Activated naive CD8-positive, alpha-beta T cell treated with anti-CD3 and anti-CD28 coated beads, Interleukin-2, amount 10 ng/mL, durations not matched to agents 7 days and 5 days (primary cell): Measurements from ENCODE around the gene IL3. TPM values are rescaled to one million over a fixed set of nuclear protein-coding genes. Genes with fewer than 3 reads are reported as not detected.

Experiments used
- ATAC-seq: fragments of 150-1000 bp; cut with Tn5 transposase; one replicate; pipeline ENCODE4 v1.10.0; 2021; ENCODE audit warnings: low read depth, moderate library complexity
- POLR2A ChIA-PET: fragments of 350-600 bp; sonication (Branson Sonifier 250); formaldehyde crosslinking; loops from one replicate; lab custom pipeline; 2021; ENCODE audit warnings: antibody characterized with exemption; lab: Charles Lee
- DNase-seq: peaks from one replicate; pipeline ENCODE4 v3.0.0; 2021
- H3K27ac Mint-ChIP-seq: one replicate; pipeline ENCODE4 v1.8.0; 2022; ENCODE audit warnings: mild to moderate bottlenecking, mixed read lengths
- H3K27me3 Mint-ChIP-seq: one replicate; pipeline ENCODE4 v1.8.0; 2022; ENCODE audit warnings: mild to moderate bottlenecking, moderate library complexity, mixed read lengths
- H3K36me3 Mint-ChIP-seq: one replicate; pipeline ENCODE4 v1.8.0; 2021; ENCODE audit warnings: mild to moderate bottlenecking, mixed read lengths
- H3K4me1 Mint-ChIP-seq: one replicate; pipeline ENCODE4 v1.8.0; 2021; ENCODE audit warnings: mixed read lengths
- H3K4me3 Mint-ChIP-seq: one replicate; pipeline ENCODE4 v1.8.0; 2022; ENCODE audit warnings: mild to moderate bottlenecking, moderate library complexity, mixed read lengths
- H3K9me3 Mint-ChIP-seq: one replicate; pipeline ENCODE4 v1.8.0; 2021; ENCODE audit warnings: mixed read lengths
- total RNA-seq, 2 experiments: library from RNA; stranded (reverse); gene quantifications; one replicate each; pipeline ENCODE4 v1.2.3, GENCODE V29; 2021

IL3 gene
- total RNA-seq, 2 experiments from 2014 or later, result not detected

DNA sequence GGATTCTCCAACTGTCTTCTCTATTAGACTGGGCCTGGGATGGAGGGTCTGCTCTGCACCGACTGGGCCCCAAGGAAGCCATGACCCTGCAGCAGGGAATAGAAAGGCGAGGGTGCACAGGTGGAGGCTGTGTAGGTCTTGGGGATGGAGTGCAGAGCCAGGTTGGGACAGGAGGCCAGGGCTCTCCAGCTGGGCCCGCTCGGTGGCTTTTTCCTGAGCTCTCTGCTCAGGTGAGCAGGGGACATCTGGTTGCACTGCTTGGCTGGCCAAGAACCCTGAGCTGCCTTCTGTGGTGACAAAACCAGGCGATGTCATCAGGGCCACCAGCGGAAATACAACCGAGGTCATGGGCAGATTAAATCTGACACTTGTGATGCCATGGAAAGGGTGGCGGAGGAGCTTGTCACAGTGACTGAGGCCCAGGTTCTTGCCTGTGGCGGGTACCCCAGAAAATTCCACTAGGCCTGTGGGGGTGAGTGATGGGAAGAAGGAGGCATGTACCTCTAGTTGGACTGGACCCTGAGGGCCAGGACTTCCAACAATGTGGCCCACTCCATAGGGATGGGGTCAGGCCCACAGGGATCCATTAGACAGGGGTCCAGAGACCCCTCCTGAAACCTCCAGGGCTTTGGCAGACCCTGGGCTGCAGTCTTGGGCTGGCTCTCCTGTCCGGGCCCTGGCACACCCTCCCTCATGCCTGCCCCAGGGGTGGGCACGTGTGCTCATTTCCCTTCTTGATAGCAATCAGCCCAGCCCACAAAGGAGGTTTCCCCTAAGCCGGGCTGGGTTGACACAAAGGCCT lies 4.4 kb upstream of the IL3 start:
- H3K27me3 Mint-ChIP-seq, result peaks cover 17% of the 10 kb centered on the region
- H3K36me3 Mint-ChIP-seq, result no peaks in the 10 kb centered on the region
- H3K9me3 Mint-ChIP-seq, result no peaks in the 10 kb centered on the region
- peak overlapping the region; percentile 55 for H3K27ac Mint-ChIP-seq
- H3K4me3 Mint-ChIP-seq, result peak overlapping the region; percentile 1
- peak; percentile 81 for ATAC-seq
- POLR2A ChIA-PET, result interaction anchor here (0.5 to 1.2 kb wide), 2 partner anchors 46 to 394 kb away, joined by 3 to 4 read pairs; no protein-coding TSS in a partner anchor
- H3K4me1 Mint-ChIP-seq, result peaks cover 55% of the 10 kb centered on the region
- peak; percentile 54 for DNase-seq

DNA sequence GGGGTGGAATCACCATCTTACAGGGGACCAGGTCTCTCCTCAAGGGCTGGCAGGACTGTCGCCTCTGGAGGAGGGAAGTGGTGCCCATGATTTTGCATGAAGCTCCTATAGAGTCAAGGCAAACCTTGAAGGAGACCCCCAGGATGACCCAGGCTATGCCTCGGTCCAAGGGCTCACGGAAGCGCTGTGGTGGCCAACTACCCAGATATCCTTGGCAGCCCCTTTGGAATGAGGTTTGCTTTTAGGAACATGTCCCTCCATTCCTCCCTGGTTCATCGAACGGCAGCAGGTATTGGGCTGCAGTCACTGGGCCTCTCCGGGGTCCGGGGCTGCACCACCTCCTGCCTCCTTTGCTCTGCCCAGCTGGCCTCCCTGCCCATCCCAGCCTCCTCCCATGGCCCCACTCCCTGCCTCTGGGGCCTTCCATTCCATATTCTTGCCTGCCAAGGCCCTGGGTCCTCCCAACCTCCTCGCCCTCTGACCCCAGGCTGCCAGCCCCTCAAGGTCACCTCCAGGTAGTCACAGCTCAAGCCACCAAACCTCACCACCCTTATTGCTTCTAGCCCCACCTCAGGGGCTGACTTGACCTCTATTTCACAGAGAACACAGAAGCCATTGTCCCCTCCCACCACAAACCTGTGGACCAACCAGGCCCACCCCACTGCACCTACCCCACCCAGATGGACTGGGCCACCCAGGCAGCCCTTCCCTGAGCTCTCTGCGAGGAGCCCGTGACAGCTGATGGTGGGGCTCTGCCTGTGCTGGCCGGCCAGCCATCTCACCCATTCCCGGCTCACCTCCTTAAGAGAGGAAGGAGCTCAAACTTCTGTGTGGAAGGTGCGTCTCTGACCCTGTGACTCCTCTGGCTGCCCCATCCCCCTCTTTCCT lies 3.6 kb upstream of the IL3 start:
- Mint-ChIP-seq H3K4me1 (peaks cover 55% of the 10 kb centered on the region), H3K36me3 (no peaks in the 10 kb centered on the region), H3K9me3 (no peaks in the 10 kb centered on the region), H3K4me3 (no peak overlapping the region), H3K27me3 (peaks cover 13% of the 10 kb centered on the region), H3K27ac (peak overlapping the region; percentile 55)
- POLR2A ChIA-PET, result interaction anchor here (2.8 kb wide), 1 partner anchor 37 kb away, joined by 7 read pairs; no protein-coding TSS in a partner anchor
- DNase-seq, result peak; percentile 32
- no peak for ATAC-seq

DNA sequence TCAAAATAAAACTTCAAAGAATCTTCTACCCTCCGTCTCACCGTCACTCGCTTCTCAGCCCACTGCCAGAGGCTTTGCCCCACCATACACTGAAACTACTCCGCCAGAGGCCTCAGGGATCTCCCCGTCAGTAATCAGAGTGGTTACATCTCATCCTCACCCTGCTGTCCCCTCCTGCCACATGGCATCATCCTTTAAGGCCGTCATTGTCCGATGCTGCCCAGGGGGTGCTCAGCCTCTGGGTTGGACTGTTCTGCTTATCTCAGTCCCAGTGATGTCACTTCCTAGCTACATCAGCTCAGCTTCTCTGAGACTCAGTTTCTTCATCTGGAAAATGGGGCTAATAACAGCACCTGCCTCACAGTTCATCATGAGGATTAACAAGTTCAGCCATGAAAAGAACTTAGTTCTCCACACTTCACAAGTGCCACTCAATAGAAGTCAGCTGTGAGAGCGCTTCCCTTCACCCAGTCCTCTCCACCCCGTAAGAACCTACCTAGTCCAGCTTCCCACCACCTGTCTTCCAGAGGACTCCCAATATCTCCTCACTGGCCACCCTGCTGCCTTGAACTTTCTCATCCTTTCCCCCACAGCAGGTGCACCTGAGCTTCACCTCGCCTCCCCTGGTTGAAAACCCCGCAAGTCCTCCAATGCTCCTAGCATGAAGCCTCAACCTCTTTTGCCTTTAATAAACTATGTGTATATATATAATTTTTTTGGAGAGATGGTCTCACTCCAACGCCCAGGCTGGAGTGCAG lies 2.8 kb upstream of the IL3 start:
- POLR2A ChIA-PET, result interaction anchor here (0.9 to 2.8 kb wide), 3 partner anchors 38 to 261 kb away, joined by 3 to 7 read pairs (median 3); partner anchors contain the start of gene FNIP1
- peak; percentile 14 for DNase-seq
- Mint-ChIP-seq H3K27me3 (peaks cover 7% of the 10 kb centered on the region), H3K4me3 (no peak overlapping the region), H3K36me3 (no peaks in the 10 kb centered on the region), H3K4me1 (peaks cover 55% of the 10 kb centered on the region), H3K27ac (no peak overlapping the region), H3K9me3 (no peaks in the 10 kb centered on the region)
- no peak for ATAC-seq

DNA sequence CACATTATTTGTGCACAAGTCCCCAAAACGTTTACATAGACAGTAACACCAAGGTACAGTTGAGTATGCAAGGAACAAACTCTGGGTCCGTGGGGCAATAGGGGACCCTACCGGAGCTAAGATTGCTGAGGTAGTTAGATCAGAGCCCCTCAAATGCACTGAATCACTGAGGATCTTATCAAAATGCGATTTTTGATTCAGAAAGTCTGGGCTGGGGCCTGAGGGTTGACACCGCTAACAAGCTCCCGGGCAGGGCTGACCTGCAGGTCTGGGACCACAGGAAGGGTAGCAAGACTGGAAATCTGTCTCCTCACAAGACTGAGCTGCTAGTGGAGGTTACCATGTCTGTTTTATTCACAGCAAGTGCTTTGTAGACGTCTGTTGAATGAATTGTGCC lies 1.8 kb upstream of the IL3 start:
- no peaks in the 10 kb centered on the region for H3K36me3 Mint-ChIP-seq
- no peaks in the 10 kb centered on the region for H3K9me3 Mint-ChIP-seq
- H3K4me3 Mint-ChIP-seq, result no peak overlapping the region
- no peak for ATAC-seq
- DNase-seq, result no peak
- POLR2A ChIA-PET, result interaction anchor here (0.9 to 2.8 kb wide), 6 partner anchors 35 to 262 kb away, joined by 3 to 7 read pairs (median 3); partner anchors contain the start of gene FNIP1
- peak overlapping the region; percentile 56 for H3K27ac Mint-ChIP-seq
- H3K27me3 Mint-ChIP-seq, result peaks cover 3% of the 10 kb centered on the region
- H3K4me1 Mint-ChIP-seq, result peaks cover 63% of the 10 kb centered on the region

DNA sequence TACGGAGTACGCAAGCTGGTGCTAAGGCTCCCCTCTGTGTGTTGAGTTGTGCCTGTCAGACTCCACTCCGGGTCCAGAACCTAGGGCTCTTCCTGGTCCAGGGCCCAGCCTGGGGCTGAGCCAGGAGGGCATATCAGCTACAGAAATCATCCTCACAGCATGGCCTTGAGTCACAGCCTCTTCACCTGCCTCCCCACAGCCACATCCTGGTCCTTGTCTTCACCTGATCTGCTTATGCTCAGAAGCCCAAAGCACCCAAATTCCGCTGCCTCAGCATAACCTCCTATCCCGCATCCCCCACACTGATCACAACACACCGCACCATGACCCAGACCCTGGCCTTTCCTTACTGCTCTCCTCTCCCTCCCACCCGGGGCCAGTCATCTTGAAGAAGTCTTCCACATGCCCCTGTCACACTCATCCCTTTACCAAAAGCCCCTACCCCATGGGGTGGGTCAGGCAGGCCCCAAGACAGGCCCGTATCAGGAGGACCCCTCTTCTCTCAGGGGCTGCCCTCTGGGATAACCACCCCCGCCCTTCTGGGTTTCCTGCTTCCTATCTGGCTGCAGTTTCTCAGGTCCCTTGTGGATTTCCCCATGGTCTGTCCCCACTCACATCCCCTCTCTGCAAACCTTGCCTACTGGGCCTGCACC lies 1.3 kb upstream of the IL3 start:
- ATAC-seq, result peak; percentile 62
- Mint-ChIP-seq H3K27ac (peak overlapping the region; percentile 56), H3K36me3 (no peaks in the 10 kb centered on the region), H3K4me1 (peaks cover 63% of the 10 kb centered on the region), H3K27me3 (peaks cover 3% of the 10 kb centered on the region), H3K4me3 (peak overlapping the region; percentile 31), H3K9me3 (no peaks in the 10 kb centered on the region)
- peak; percentile 46 for DNase-seq
- POLR2A ChIA-PET, result interaction anchor here (0.9 to 2.8 kb wide), 5 partner anchors 36 to 58 kb away, joined by 3 to 7 read pairs (median 3); no protein-coding TSS in a partner anchor

DNA sequence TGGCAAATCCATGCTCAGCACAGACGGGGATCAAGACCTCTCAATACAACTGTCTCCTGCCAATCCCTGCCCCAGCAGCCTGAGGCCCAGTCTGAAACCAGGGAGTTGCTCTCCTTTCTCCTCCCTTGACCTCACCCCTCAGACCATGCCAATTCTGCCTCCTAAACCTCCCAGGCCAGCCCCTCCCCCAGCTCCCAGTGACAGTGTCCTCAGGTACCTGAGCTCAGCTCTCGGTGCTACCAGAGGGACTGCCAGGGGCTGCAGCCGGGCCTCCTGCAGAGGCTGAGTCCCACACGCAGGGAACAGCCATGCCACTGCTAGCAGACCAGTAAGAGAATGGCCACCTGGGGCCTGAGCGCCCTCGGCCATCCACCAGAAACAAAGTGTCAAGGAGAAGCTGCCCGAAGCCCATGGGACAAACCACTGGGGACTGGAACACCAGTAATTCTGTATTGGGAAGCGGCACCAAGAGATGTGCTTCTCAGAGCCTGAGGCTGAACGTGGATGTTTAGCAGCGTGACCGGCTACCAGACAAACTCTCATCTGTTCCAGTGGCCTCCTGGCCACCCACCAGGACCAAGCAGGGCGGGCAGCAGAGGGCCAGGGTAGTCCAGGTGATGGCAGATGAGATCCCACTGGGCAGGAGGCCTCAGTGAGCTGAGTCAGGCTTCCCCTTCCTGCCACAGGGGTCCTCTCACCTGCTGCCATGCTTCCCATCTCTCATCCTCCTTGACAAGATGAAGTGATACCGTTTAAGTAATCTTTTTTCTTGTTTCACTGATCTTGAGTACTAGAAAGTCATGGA lies 557 bp upstream of the IL3 start:
- peak; percentile 30 for DNase-seq
- Mint-ChIP-seq H3K27me3 (peaks cover 3% of the 10 kb centered on the region), H3K9me3 (no peaks in the 10 kb centered on the region), H3K27ac (peak overlapping the region; percentile 7), H3K36me3 (no peaks in the 10 kb centered on the region), H3K4me1 (peaks cover 60% of the 10 kb centered on the region), H3K4me3 (no peak overlapping the region)
- POLR2A ChIA-PET, result interaction anchor here (1.0 kb wide), 1 partner anchor 50 kb away, joined by 3 read pairs; no protein-coding TSS in a partner anchor
- no peak for ATAC-seq

DNA sequence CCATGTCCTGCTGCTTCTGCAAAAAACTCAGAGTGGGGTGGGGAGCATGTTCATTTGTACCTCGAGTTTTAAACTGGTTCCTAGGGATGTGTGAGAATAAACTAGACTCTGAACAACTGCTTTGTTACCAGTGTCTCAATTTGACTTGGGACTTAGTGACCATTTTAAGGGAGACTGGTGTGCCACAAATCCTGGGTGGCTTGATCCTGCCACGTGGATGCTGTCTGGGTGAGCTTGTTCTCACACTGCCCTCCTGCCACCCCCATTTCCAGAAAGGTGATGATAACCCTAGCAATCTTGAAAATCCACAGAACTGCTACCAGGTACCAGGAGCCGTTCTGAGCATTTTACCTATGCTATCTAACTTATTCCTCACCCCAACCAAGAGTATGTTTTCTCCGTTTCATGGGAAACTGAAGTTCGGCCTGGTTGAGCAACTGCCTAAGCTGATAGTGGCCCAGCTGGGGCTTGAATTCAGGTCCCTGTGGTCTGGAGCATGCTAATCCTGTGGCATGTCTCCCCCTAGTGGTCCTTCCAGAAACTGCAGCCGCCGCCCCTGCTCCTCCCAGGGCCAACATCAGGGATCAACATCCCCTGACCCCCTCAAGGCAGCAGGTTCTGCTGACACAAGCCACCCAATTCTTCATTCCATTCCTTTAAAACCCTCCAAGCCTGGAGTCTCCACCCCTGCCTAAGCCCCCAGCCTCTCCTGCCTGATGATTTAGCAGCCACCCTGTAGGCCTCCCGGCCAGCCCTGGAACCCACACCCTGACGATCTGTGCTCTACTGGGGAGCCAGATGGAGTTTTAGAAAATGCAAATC lies 2.8 kb downstream of the IL3 start:
- H3K4me3 Mint-ChIP-seq, result no peak overlapping the region
- peaks cover 39% of the 10 kb centered on the region for H3K4me1 Mint-ChIP-seq
- no peaks in the 10 kb centered on the region for H3K36me3 Mint-ChIP-seq
- peak; percentile 62 for ATAC-seq
- peak overlapping the region; percentile 4 for H3K27ac Mint-ChIP-seq
- DNase-seq, result peak; percentile 86
- no peaks in the 10 kb centered on the region for H3K9me3 Mint-ChIP-seq
- peaks cover 2% of the 10 kb centered on the region for H3K27me3 Mint-ChIP-seq
- POLR2A ChIA-PET, result interaction anchor here (0.6 to 1.3 kb wide), 4 partner anchors 42 to 315 kb away, joined by 3 to 6 read pairs (median 4); no protein-coding TSS in a partner anchor

DNA sequence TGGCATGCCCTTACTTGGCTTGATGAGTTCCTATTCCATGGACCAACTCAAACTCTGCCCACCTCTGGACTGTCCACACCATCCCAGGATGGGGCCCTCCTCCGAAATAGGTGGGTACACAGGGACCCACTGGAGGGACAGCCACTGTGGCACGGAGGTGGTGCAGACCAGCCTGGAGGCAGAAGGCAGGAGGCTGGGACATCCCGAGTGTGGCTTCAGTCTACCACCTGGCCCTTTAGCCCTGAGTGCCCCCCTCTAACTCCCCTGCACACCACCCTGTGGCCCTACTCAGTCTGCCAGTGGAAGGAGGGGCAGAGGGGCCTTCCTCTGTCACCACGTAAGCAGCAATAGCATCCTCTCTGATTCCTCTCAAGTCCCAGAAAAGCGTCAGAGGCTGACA lies 3.7 kb downstream of the IL3 start:
- Mint-ChIP-seq H3K4me1 (peaks cover 32% of the 10 kb centered on the region), H3K4me3 (no peak overlapping the region), H3K9me3 (no peaks in the 10 kb centered on the region), H3K27ac (no peak overlapping the region), H3K36me3 (no peaks in the 10 kb centered on the region), H3K27me3 (peaks cover 2% of the 10 kb centered on the region)
- ATAC-seq, result no peak
- no peak for DNase-seq
- POLR2A ChIA-PET, result interaction anchor here (1.2 kb wide), 1 partner anchor 43 kb away, joined by 4 read pairs; no protein-coding TSS in a partner anchor

DNA sequence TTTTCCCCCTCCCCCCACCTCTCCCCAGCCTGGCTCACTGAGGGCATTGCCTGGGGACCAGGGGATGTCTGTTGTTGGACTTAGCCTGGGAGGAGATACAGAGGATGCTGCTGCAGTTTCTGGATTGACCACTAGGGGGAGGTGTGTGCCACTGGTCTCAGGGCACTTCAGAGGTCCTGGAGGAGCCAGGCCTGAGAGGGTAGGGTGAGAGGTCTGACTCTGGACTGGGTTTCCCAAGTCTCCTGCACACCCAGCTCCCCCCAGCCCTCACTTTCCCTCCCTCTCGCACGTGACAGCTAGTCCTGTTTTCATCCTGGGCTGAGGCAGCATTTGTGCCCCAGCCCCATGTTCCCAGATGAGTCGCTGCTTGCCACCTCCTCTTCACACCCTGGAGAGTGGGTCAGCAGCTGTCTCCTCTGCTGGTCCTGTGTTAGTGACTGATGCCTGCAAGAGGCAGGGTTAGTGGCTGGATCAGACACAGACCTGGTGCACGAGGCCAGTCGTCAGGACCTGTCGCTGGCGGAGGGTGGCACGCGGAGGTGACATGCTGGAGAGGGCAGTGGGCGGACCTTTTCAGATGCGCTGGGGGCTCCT lies 4.4 kb downstream of the IL3 start:
- no peak overlapping the region for H3K4me3 Mint-ChIP-seq
- no peak overlapping the region for H3K27ac Mint-ChIP-seq
- H3K4me1 Mint-ChIP-seq, result peaks cover 25% of the 10 kb centered on the region
- ATAC-seq (peak; percentile 62), DNase-seq (peak; percentile 80)
- POLR2A ChIA-PET, result interaction anchor here (0.6 kb wide), 1 partner anchor 49 kb away, joined by 3 read pairs; no protein-coding TSS in a partner anchor
- no peaks in the 10 kb centered on the region for H3K9me3 Mint-ChIP-seq
- H3K27me3 Mint-ChIP-seq, result peaks cover 2% of the 10 kb centered on the region
- no peaks in the 10 kb centered on the region for H3K36me3 Mint-ChIP-seq

DNA sequence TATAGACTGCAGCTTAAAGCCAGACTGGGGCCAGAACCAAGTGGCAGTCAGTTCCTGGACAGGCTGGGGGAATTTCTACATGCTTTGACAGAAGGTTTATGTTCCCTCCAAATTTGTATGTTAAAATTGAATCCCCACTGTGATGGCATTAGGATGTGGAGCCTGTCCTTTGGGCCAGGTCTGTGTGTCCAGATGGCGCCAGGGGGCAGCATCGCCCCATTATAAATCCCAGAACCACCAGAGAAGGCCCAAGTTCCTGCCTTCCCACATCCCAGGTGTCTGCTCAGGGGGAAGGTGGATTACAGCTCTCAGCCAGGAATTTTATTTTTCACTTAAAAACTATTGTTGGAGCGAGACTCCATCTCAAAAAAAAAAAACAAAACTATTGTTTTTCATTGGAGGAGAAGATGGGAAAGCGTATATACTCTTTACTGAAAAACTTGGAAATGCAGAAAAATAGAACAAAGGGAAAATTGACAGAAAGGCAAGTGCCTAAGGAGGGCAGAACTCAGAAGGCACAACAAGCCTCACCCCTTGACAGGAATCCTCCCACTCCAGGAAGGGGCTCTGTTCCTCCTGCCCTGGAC lies 5.0 kb downstream of the IL3 start:
- Mint-ChIP-seq H3K9me3 (no peaks in the 10 kb centered on the region), H3K4me1 (peaks cover 23% of the 10 kb centered on the region), H3K4me3 (no peak overlapping the region), H3K27ac (peak overlapping the region; percentile 22), H3K36me3 (no peaks in the 10 kb centered on the region), H3K27me3 (peaks cover 2% of the 10 kb centered on the region)
- POLR2A ChIA-PET, result interaction anchor here (0.6 kb wide), 1 partner anchor 50 kb away, joined by 3 read pairs; no protein-coding TSS in a partner anchor
- ATAC-seq (peak; percentile 51), DNase-seq (peak; percentile 72)
